ENCODE measurements around the gene CCIN.
A peak's percentile ranks its signal among the peaks of the same experiment; 100 is the strongest.

The CCIN gene

DNA sequence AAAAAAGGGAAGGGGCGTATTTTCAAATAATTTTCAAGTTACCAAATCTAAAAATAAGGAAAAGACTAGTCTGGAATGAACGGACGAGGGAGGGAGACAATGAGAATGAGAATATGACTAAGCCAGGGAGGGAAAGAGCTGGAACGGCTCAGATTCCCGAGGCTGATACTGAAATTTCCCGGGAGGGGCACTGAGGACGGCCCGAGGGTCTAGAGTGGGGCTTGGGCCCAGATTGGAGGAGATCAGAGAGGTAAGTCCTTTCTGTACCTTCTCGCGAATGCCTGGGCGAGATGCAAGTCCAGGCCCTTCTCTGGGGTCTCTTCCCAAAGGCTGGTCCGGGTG lies 3.4 kb upstream of the CCIN start:
- Histone ChIP-seq H2BK15ac (ENCODE audit: low read depth, poor library complexity, severe bottlenecking) (no peak overlapping the region), H3K4me1 (ENCODE audit: control insufficient read depth, insufficient read depth, low read depth, low read length) (peaks cover 32% of the 10 kb centered on the region), H2AK5ac (ENCODE audit: low read length, severe bottlenecking) (peak overlapping the region; percentile 76), H3K27me3 (ENCODE audit: control insufficient read depth in 1 of 2, insufficient read depth in 1 of 2, low read length in 2 of 2) (no peaks in the 10 kb centered on the region), H2BK12ac (ENCODE audit: low read length in 2 of 2) (no peak overlapping the region), H3K27ac (ENCODE audit: low read length, poor library complexity, severe bottlenecking) (no peak overlapping the region), H4K91ac (ENCODE audit: low read length) (no peak overlapping the region), H3K23ac (ENCODE audit: low read length in 2 of 2) (no peak overlapping the region), H3K4me2 (ENCODE audit: low read length, poor library complexity, severe bottlenecking) (no peak overlapping the region), H3K79me1 (replicated peaks; ENCODE audit: low read length, poor library complexity, severe bottlenecking) (no peaks in the 10 kb centered on the region), H3K4me3 (ENCODE audit: insufficient read depth in 1 of 2, low read depth in 1 of 2, low read length in 2 of 2) (peak overlapping the region in 1 of 2 experiments; percentile 83), H2BK120ac (ENCODE audit: low read depth, low read length) (peak overlapping the region; percentile 83), H3K36me3 (ENCODE audit: control insufficient read depth in 1 of 2, insufficient read depth in 2 of 2, low read depth in 1 of 2, low read length in 2 of 2) (peaks cover 0 to 19% of the 10 kb centered on the region in 2 experiments), H3K9ac (ENCODE audit: low read length) (peak overlapping the region; percentile 87), H2BK5ac (ENCODE audit: low read depth, low read length, poor library complexity, severe bottlenecking) (no peak overlapping the region), H4K8ac (ENCODE audit: low read length) (peak overlapping the region; percentile 69), H3K14ac (ENCODE audit: low read length in 2 of 2) (no peak overlapping the region), H2AFZ (ENCODE audit: low read depth, low read length) (no peak overlapping the region), H3K9me3 (ENCODE audit: control insufficient read depth, low read length) (no peaks in the 10 kb centered on the region), H3K4ac (ENCODE audit: low read depth in 1 of 2, low read length in 2 of 2) (no peak overlapping the region), H3K18ac (ENCODE audit: low read depth in 1 of 2, low read length in 2 of 2) (peak overlapping the region in 1 of 2 experiments; percentile 28)
- 65% methylated on average over 11 of the region's 12 CpGs for WGBS
- DNase-seq: peak; percentile 32

DNA sequence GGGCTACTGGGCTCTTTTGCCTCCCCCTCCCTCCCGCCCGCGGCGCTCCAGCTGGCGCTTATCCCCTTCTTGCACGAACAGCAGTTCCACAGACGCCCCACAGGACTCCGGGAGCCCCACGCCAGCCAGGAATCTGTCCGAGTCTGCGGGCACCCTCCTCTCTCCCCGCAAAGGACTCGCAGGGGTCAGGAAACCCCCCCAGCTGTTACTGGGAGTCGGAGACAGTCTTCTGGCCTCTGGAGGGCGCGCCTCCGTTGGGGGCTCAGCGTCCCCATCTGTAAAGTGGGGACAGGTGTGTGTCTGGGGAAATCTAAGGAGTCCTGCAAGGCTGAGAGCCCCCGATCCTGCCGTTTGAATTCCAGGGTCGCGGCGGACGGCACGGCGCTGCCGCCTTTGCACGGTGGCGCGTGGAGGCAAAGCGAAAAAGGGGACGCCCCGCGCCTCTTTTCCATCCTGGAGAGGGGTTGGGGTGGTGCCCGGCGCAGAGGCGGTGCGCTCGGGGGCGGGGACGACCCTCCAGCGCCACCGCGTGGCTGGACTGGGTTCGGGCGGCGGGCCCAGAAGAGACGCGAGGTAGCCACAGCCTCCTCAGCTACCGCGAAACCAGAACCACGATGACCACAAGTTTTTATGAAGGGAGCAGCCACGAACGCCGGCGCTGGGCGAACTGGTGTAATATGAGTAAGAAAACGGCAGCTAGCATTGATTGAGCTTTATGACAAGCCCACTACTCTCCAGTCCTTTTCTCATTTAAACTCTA lies 2.8 kb upstream of the CCIN start:
- 10% methylated on average over 49 of the region's 58 CpGs for WGBS
- Histone ChIP-seq H2BK120ac (ENCODE audit: low read depth, low read length) (peak overlapping the region; percentile 83), H3K4me1 (ENCODE audit: control insufficient read depth, insufficient read depth, low read depth, low read length) (peaks cover 30% of the 10 kb centered on the region), H3K36me3 (ENCODE audit: control insufficient read depth in 1 of 2, insufficient read depth in 2 of 2, low read depth in 1 of 2, low read length in 2 of 2) (peaks cover 0 to 25% of the 10 kb centered on the region in 2 experiments), H4K91ac (ENCODE audit: low read length) (no peak overlapping the region), H2BK5ac (ENCODE audit: low read depth, low read length, poor library complexity, severe bottlenecking) (peak overlapping the region; percentile 24), H2BK15ac (ENCODE audit: low read depth, poor library complexity, severe bottlenecking) (no peak overlapping the region), H3K4me3 (ENCODE audit: insufficient read depth in 1 of 2, low read depth in 1 of 2, low read length in 2 of 2) (peak overlapping the region; percentile 32 to 83), H3K4me2 (ENCODE audit: low read length, poor library complexity, severe bottlenecking) (peak overlapping the region; percentile 65), H3K18ac (ENCODE audit: low read depth in 1 of 2, low read length in 2 of 2) (peak overlapping the region in 1 of 2 experiments; percentile 88), H2AK5ac (ENCODE audit: low read length, severe bottlenecking) (no peak overlapping the region), H3K27ac (ENCODE audit: low read length, poor library complexity, severe bottlenecking) (no peak overlapping the region), H2AFZ (ENCODE audit: low read depth, low read length) (peak overlapping the region; percentile 54), H3K4ac (ENCODE audit: low read depth in 1 of 2, low read length in 2 of 2) (peak overlapping the region in 1 of 2 experiments; percentile 45), H3K27me3 (ENCODE audit: control insufficient read depth in 1 of 2, insufficient read depth in 1 of 2, low read length in 2 of 2) (no peaks in the 10 kb centered on the region), H2BK12ac (ENCODE audit: low read length in 2 of 2) (peak overlapping the region in 1 of 2 experiments; percentile 42), H3K23ac (ENCODE audit: low read length in 2 of 2) (peak overlapping the region in 1 of 2 experiments; percentile 41), H3K9ac (ENCODE audit: low read length) (peak overlapping the region; percentile 87), H4K8ac (ENCODE audit: low read length) (peak overlapping the region; percentile 79), H3K79me1 (replicated peaks; ENCODE audit: low read length, poor library complexity, severe bottlenecking) (no peaks in the 10 kb centered on the region), H3K9me3 (ENCODE audit: control insufficient read depth, low read length) (no peaks in the 10 kb centered on the region), H3K14ac (ENCODE audit: low read length in 2 of 2) (peak overlapping the region in 1 of 2 experiments; percentile 21)
- peak; percentile 80 for DNase-seq

DNA sequence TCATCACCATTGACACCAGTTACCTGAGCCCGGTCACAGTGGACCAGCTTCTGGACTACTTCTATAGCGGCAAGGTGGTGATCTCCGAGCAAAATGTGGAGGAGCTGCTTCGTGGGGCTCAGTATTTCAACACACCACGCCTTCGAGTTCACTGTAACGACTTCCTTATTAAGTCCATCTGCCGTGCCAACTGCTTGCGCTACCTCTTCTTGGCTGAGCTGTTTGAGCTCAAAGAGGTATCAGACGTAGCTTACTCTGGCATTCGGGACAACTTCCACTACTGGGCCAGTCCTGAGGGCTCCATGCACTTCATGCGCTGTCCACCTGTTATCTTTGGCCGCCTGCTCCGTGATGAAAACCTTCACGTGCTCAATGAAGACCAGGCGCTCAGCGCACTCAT lies 520 bp downstream of the CCIN start:
- no peak overlapping the region for H3K14ac ChIP-seq (ENCODE audit: low read length in 2 of 2)
- no peaks in the 10 kb centered on the region for H3K9me3 ChIP-seq (ENCODE audit: control insufficient read depth, low read length)
- no peak overlapping the region for H2BK12ac ChIP-seq (ENCODE audit: low read length in 2 of 2)
- no peak overlapping the region for H3K9ac ChIP-seq (ENCODE audit: low read length)
- H3K18ac ChIP-seq (ENCODE audit: low read depth in 1 of 2, low read length in 2 of 2): no peak overlapping the region
- no peak for DNase-seq
- H3K4me2 ChIP-seq (ENCODE audit: low read length, poor library complexity, severe bottlenecking): no peak overlapping the region
- no peak overlapping the region for H2BK15ac ChIP-seq (ENCODE audit: low read depth, poor library complexity, severe bottlenecking)
- H4K91ac ChIP-seq (ENCODE audit: low read length): no peak overlapping the region
- no peak overlapping the region for H2BK5ac ChIP-seq (ENCODE audit: low read depth, low read length, poor library complexity, severe bottlenecking)
- no peaks in the 10 kb centered on the region for H3K27me3 ChIP-seq (ENCODE audit: control insufficient read depth in 1 of 2, insufficient read depth in 1 of 2, low read length in 2 of 2)
- WGBS: 94% methylated on average over 17 of the region's 17 CpGs
- H2AK5ac ChIP-seq (ENCODE audit: low read length, severe bottlenecking): no peak overlapping the region
- H3K36me3 ChIP-seq (ENCODE audit: control insufficient read depth in 1 of 2, insufficient read depth in 2 of 2, low read depth in 1 of 2, low read length in 2 of 2): peaks cover 0 to 22% of the 10 kb centered on the region in 2 experiments
- H2AFZ ChIP-seq (ENCODE audit: low read depth, low read length): no peak overlapping the region
- H3K79me1 ChIP-seq (replicated peaks; ENCODE audit: low read length, poor library complexity, severe bottlenecking): no peaks in the 10 kb centered on the region
- no peak overlapping the region for H3K27ac ChIP-seq (ENCODE audit: low read length, poor library complexity, severe bottlenecking)
- H3K4me3 ChIP-seq (ENCODE audit: insufficient read depth in 1 of 2, low read depth in 1 of 2, low read length in 2 of 2): no peak overlapping the region
- H3K4ac ChIP-seq (ENCODE audit: low read depth in 1 of 2, low read length in 2 of 2): no peak overlapping the region
- H3K23ac ChIP-seq (ENCODE audit: low read length in 2 of 2): no peak overlapping the region
- H2BK120ac ChIP-seq (ENCODE audit: low read depth, low read length): no peak overlapping the region
- no peak overlapping the region for H4K8ac ChIP-seq (ENCODE audit: low read length)
- H3K4me1 ChIP-seq (ENCODE audit: control insufficient read depth, insufficient read depth, low read depth, low read length): peaks cover 10% of the 10 kb centered on the region

DNA sequence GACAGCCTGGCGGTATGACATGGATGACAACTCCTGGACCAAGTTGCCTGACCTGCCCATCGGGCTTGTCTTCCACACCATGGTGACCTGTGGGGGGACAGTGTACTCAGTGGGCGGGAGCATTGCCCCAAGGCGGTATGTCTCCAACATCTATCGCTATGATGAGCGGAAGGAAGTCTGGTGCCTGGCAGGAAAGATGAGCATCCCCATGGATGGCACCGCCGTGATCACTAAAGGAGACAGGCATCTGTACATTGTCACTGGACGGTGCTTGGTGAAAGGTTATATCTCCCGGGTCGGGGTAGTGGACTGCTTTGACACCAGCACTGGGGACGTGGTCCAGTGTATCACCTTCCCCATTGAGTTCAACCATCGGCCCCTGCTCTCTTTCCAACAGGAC lies 1.3 kb downstream of the CCIN start:
- Histone ChIP-seq H3K4ac (ENCODE audit: low read depth in 1 of 2, low read length in 2 of 2) (no peak overlapping the region), H3K4me1 (ENCODE audit: control insufficient read depth, insufficient read depth, low read depth, low read length) (peaks cover 7% of the 10 kb centered on the region), H4K91ac (ENCODE audit: low read length) (no peak overlapping the region), H3K36me3 (ENCODE audit: control insufficient read depth in 1 of 2, insufficient read depth in 2 of 2, low read depth in 1 of 2, low read length in 2 of 2) (peaks cover 0 to 22% of the 10 kb centered on the region in 2 experiments), H3K18ac (ENCODE audit: low read depth in 1 of 2, low read length in 2 of 2) (no peak overlapping the region), H2BK120ac (ENCODE audit: low read depth, low read length) (no peak overlapping the region), H3K27me3 (ENCODE audit: control insufficient read depth in 1 of 2, insufficient read depth in 1 of 2, low read length in 2 of 2) (no peaks in the 10 kb centered on the region), H4K8ac (ENCODE audit: low read length) (no peak overlapping the region), H2AFZ (ENCODE audit: low read depth, low read length) (no peak overlapping the region), H3K9me3 (ENCODE audit: control insufficient read depth, low read length) (no peaks in the 10 kb centered on the region), H3K4me2 (ENCODE audit: low read length, poor library complexity, severe bottlenecking) (no peak overlapping the region), H2BK5ac (ENCODE audit: low read depth, low read length, poor library complexity, severe bottlenecking) (no peak overlapping the region), H2AK5ac (ENCODE audit: low read length, severe bottlenecking) (no peak overlapping the region), H3K9ac (ENCODE audit: low read length) (no peak overlapping the region), H3K27ac (ENCODE audit: low read length, poor library complexity, severe bottlenecking) (no peak overlapping the region), H3K14ac (ENCODE audit: low read length in 2 of 2) (no peak overlapping the region), H2BK12ac (ENCODE audit: low read length in 2 of 2) (no peak overlapping the region), H3K4me3 (ENCODE audit: insufficient read depth in 1 of 2, low read depth in 1 of 2, low read length in 2 of 2) (no peak overlapping the region), H3K23ac (ENCODE audit: low read length in 2 of 2) (no peak overlapping the region), H3K79me1 (replicated peaks; ENCODE audit: low read length, poor library complexity, severe bottlenecking) (no peaks in the 10 kb centered on the region), H2BK15ac (ENCODE audit: low read depth, poor library complexity, severe bottlenecking) (no peak overlapping the region)
- 96% methylated on average over 13 of the region's 13 CpGs for WGBS
- no peak for DNase-seq
